ENCODE data around the gene CTNND2. TPM values are rescaled to one million over a fixed set of nuclear protein-coding genes. Genes with fewer than 3 reads are reported as not detected.
A peak's percentile ranks its signal among the peaks of the same experiment; 100 is the strongest.

The CTNND2 gene
- 39.4 and 40.0 TPM in 2 replicates for total RNA-seq
- long read RNA-seq, partial matches to known transcripts: 25 of 32 reads
- long read RNA-seq, other reads (novel, unspliced or antisense): 7 of 32 reads

GRCh38 chr5:11904265-11904906 is at the start of gene CTNND2:
TSS of gene CTNND2 (minus strand) at chr5:11904446. CDS start at chr5:11903853, 593 bp downstream.
- no peaks in the 10 kb centered on the region for H3K36me3 Mint-ChIP-seq (ENCODE audit: low read depth)
- H3K4me3 Mint-ChIP-seq: peak within 1 kb of the TSS; percentile 97
- peaks cover 69% of the 10 kb centered on the region for H3K27me3 Mint-ChIP-seq (ENCODE audit: low read depth)
- DNase-seq (ENCODE audit: low read depth, low spot score): peak; percentile 75
- no peak within 1 kb of the TSS for H3K27ac Mint-ChIP-seq (ENCODE audit: unreplicated experiment)
- TF ChIP-seq, protein P1, sequence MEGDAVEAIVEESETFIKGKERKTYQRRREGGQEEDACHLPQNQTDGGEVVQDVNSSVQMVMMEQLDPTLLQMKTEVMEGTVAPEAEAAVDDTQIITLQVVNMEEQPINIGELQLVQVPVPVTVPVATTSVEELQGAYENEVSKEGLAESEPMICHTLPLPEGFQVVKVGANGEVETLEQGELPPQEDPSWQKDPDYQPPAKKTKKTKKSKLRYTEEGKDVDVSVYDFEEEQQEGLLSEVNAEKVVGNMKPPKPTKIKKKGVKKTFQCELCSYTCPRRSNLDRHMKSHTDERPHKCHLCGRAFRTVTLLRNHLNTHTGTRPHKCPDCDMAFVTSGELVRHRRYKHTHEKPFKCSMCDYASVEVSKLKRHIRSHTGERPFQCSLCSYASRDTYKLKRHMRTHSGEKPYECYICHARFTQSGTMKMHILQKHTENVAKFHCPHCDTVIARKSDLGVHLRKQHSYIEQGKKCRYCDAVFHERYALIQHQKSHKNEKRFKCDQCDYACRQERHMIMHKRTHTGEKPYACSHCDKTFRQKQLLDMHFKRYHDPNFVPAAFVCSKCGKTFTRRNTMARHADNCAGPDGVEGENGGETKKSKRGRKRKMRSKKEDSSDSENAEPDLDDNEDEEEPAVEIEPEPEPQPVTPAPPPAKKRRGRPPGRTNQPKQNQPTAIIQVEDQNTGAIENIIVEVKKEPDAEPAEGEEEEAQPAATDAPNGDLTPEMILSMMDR (conservative IDR thresholded peaks at IDR 0.05): no peak
- peaks cover 20% of the 10 kb centered on the region for H3K4me1 Mint-ChIP-seq
- H3K9me3 Mint-ChIP-seq: no peaks in the 10 kb centered on the region

- no peak overlapping the region for H3K4me3 Mint-ChIP-seq
- no peaks in the 10 kb centered on the region for H3K4me1 Mint-ChIP-seq
- no peaks in the 10 kb centered on the region for H3K9me3 Mint-ChIP-seq
- H3K27me3 Mint-ChIP-seq (ENCODE audit: low read depth): no peaks in the 10 kb centered on the region
- no peaks in the 10 kb centered on the region for H3K36me3 Mint-ChIP-seq (ENCODE audit: low read depth)
- no peak for DNase-seq (ENCODE audit: low read depth, low spot score)
- TF ChIP-seq, protein P1 (conservative IDR thresholded peaks at IDR 0.05): no peak
- no peak overlapping the region for H3K27ac Mint-ChIP-seq (ENCODE audit: unreplicated experiment)
These were observed 42.1 kb upstream of the CTNND2 start for GRCh38 chr5:11946317-11946716.

GRCh38 chr5:11941566-11941965 is 37.3 kb upstream of the CTNND2 start:
- Mint-ChIP-seq H3K27me3 (ENCODE audit: low read depth) (peaks cover 8% of the 10 kb centered on the region), H3K4me3 (no peak overlapping the region), H3K4me1 (no peaks in the 10 kb centered on the region), H3K27ac (ENCODE audit: unreplicated experiment) (no peak overlapping the region), H3K36me3 (ENCODE audit: low read depth) (no peaks in the 10 kb centered on the region), H3K9me3 (peaks cover 3% of the 10 kb centered on the region)
- TF ChIP-seq, protein P1 (conservative IDR thresholded peaks at IDR 0.05): no peak
- no peak for DNase-seq (ENCODE audit: low read depth, low spot score)

DNA sequence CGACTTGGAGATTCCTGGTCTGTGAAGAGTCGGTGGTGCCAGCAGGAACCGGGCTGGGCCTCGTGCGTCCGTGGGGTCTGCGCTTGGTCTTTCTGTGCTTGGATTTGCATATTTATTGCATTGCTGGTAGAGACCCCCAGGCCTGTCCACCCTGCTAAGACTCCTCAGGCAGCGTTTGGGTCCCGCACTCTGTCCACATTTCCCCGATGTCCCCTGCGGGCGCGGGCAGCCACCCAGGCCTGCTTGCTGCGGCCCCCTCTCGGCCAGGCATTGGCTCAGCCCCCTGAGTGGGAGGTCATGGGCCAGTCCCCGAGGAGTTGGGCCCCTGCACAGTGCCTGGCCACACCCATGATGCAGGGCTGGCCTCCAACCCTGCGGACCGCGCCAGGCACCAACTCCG is 27.4 kb upstream of the CTNND2 start:
- peaks cover 9% of the 10 kb centered on the region for H3K27me3 Mint-ChIP-seq (ENCODE audit: low read depth)
- no peaks in the 10 kb centered on the region for H3K9me3 Mint-ChIP-seq
- H3K36me3 Mint-ChIP-seq (ENCODE audit: low read depth): no peaks in the 10 kb centered on the region
- H3K27ac Mint-ChIP-seq (ENCODE audit: unreplicated experiment): no peak overlapping the region
- no peaks in the 10 kb centered on the region for H3K4me1 Mint-ChIP-seq
- DNase-seq (ENCODE audit: low read depth, low spot score): no peak
- TF ChIP-seq, protein P1 (conservative IDR thresholded peaks at IDR 0.05): no peak
- H3K4me3 Mint-ChIP-seq: no peak overlapping the region

DNA sequence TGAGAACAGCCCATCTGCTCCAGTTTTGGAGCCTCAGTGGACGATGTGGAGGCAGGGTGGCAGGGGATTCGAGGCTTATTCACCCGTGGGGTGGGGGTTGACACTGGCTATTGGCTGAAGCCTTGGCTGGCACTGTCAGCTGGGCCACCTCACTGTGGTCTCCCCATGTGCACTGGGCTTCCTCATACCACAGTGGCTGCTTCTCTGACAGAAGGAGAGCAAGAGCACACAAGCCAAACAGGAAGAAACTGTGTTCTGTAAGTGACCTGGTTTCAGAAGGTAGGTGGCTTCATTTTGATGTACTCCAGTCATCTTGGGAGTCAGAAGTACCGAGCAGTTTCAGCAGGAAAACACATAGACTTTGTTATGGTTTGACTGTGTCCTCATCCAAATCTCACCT is 24.7 kb upstream of the CTNND2 start:
- DNase-seq (ENCODE audit: low read depth, low spot score): no peak
- Mint-ChIP-seq H3K4me1 (no peaks in the 10 kb centered on the region), H3K9me3 (peaks cover 4% of the 10 kb centered on the region), H3K36me3 (ENCODE audit: low read depth) (no peaks in the 10 kb centered on the region), H3K27me3 (ENCODE audit: low read depth) (peaks cover 8% of the 10 kb centered on the region), H3K4me3 (no peak overlapping the region), H3K27ac (ENCODE audit: unreplicated experiment) (no peak overlapping the region)
- TF ChIP-seq, protein P1 (conservative IDR thresholded peaks at IDR 0.05): no peak
